GM12878 (cell line): ENCODE results near the gene COX17. TPM values are rescaled to one million over a fixed set of nuclear protein-coding genes. Genes with fewer than 3 reads are reported as not detected.

ENCODE experiments used
- ATAC-seq: fragments of 200-7000 bp; cut with Tn5 transposase; 3 replicates; pipeline ENCODE4 v1.9.1; 2020; ENCODE audit warnings: mild to moderate bottlenecking, moderate library complexity
- BruUV-seq: library from RNA; stranded (reverse); fragments of 400-500 nt; replicated peaks from 2 replicates; lab custom pipeline; 2021; lab: Mats Ljungman, UMichigan
- CTCF ChIA-PET: fragments of 300-600 bp; sonication (Branson Sonifier 250); formaldehyde crosslinking; extraction: SDS; loops from one replicate; lab custom pipeline; 2021; ENCODE audit warnings: inconsistent platforms; lab: Yijun Ruan, JAX
- POLR2A ChIA-PET: fragments of 350-600 bp; formaldehyde crosslinking; extraction: SDS; loops from one replicate; lab custom pipeline; 2021; ENCODE audit warnings: inconsistent platforms; lab: Charles Lee
- RAD21 ChIA-PET: fragments of 300-600 bp; sonication (Branson Sonifier 250); formaldehyde crosslinking; loops from one replicate; lab custom pipeline; 2023; ENCODE audit warnings: antibody characterized with exemption; ENCODE audit not compliant: unreplicated experiment; lab: Charles Lee
- SMC1A ChIA-PET: fragments of 300-600 bp; sonication (Branson Sonifier 250); formaldehyde crosslinking; loops from one replicate; lab custom pipeline; 2023; ENCODE audit not compliant: unreplicated experiment, uncharacterized antibody; lab: Charles Lee
- DNase-seq: peaks from one replicate; pipeline ENCODE4 v3.0.0-alpha.2; 2011; ENCODE audit warnings: low read depth, low spot score
- FAIRE-seq: peaks from 3 replicates; lab custom pipeline; 2011; peaks lifted over from hg19 to GRCh38; lab: Jason Lieb, UNC
- H2AFZ ChIP-seq: 2 replicates; pipeline ENCODE4 v1.6.0; 2011; ENCODE audit warnings: low read depth, low read length, control low read depth; ENCODE audit not compliant: control insufficient read depth
- H3K27ac ChIP-seq: 2 replicates; pipeline ENCODE4 v1.5.1; 2011; ENCODE audit warnings: control low read depth; ENCODE audit not compliant: control insufficient read depth, insufficient read depth
- H3K27me3 ChIP-seq, 2 experiments: replicated peaks in 1 of 2; 2 replicates each; pipeline versions ENCODE4 v1.6.0 to v1.6.1; 2011; ENCODE audit warnings: low read length in 1 of 2; ENCODE audit not compliant: control insufficient read depth in 2 of 2, insufficient read depth in 2 of 2
- H3K36me3 ChIP-seq, 2 experiments: 2 replicates each; pipeline ENCODE4 v1.5.1; 2011; ENCODE audit warnings: low read length in 1 of 2; ENCODE audit not compliant: control insufficient read depth in 2 of 2, insufficient read depth in 2 of 2
- H3K4me1 ChIP-seq: 2 replicates; pipeline ENCODE4 v1.6.1; 2011; ENCODE audit warnings: mild to moderate bottlenecking, low read length, moderate library complexity, mixed read lengths; ENCODE audit not compliant: control insufficient read depth, insufficient read depth
- H3K4me2 ChIP-seq: 2 replicates; pipeline ENCODE4 v1.6.0; 2011; ENCODE audit warnings: control low read depth; ENCODE audit not compliant: control insufficient read depth, insufficient read depth
- H3K4me3 ChIP-seq: fragments of 200-600 bp; sonication (generic); 2 replicates; pipeline ENCODE4 v1.5.1; 2016
- H3K79me2 ChIP-seq: 2 replicates; pipeline ENCODE4 v1.6.0; 2011; ENCODE audit warnings: low read length; ENCODE audit not compliant: control insufficient read depth, insufficient read depth
- H3K9ac ChIP-seq: 2 replicates; pipeline ENCODE4 v1.8.0; 2011; ENCODE audit warnings: low read length, control low read depth, mixed read lengths; ENCODE audit not compliant: control insufficient read depth, insufficient read depth
- H3K9me3 ChIP-seq: replicated peaks from 3 replicates; pipeline ENCODE4 v1.5.1; 2011; ENCODE audit warnings: mild to moderate bottlenecking, low read length; ENCODE audit not compliant: control insufficient read depth, insufficient read depth
- H4K20me1 ChIP-seq: 2 replicates; pipeline ENCODE4 v1.6.0; 2011; ENCODE audit not compliant: control insufficient read depth, insufficient read depth
- CHD2 ChIP-seq: IDR thresholded peaks from 2 replicates; pipeline ENCODE4 v1.6.1; 2011; ENCODE audit warnings: low read depth, low read length, improper control_type of control experiment, borderline replicate concordance
- CREM ChIP-seq: IDR thresholded peaks from 2 replicates; pipeline ENCODE4 v1.6.1; 2014; ENCODE audit warnings: antibody characterized with exemption, low read depth
- GATAD2B ChIP-seq: fragments of 450-650 bp; conservative IDR thresholded peaks from 2 replicates; pipeline ENCODE4 v1.6.1; 2017; ENCODE audit warnings: low read depth, mild to moderate bottlenecking, moderate library complexity
- LARP7 ChIP-seq: fragments of 450-650 bp; IDR thresholded peaks from 2 replicates; pipeline ENCODE4 v1.6.1; 2017; ENCODE audit warnings: mild to moderate bottlenecking
- NFYB ChIP-seq: IDR thresholded peaks from 2 replicates; pipeline ENCODE4 v1.6.1; 2011; ENCODE audit warnings: low read depth, mild to moderate bottlenecking, low read length, improper control_type of control experiment, moderate library complexity; ENCODE audit not compliant: insufficient read depth
- SMARCA5 ChIP-seq: fragments of 450-650 bp; IDR thresholded peaks from 2 replicates; pipeline ENCODE4 v1.6.1; 2017; ENCODE audit warnings: mild to moderate bottlenecking
- SP1 ChIP-seq: IDR thresholded peaks from one replicate; pipeline ENCODE4 v1.6.1; 2011; ENCODE audit warnings: low read depth, low read length
- SPI1 ChIP-seq: IDR thresholded peaks from 2 replicates; pipeline ENCODE4 v1.6.1; 2011; ENCODE audit warnings: low read depth, mild to moderate bottlenecking, low read length, moderate library complexity, borderline replicate concordance; ENCODE audit not compliant: insufficient read depth
- SREBF2 ChIP-seq: IDR thresholded peaks from 2 replicates; pipeline ENCODE4 v1.6.1; 2012; ENCODE audit warnings: mild to moderate bottlenecking, low read length
- SRF ChIP-seq, 2 experiments: IDR thresholded peaks; 2 replicates each; pipeline ENCODE4 v1.6.1; 2011; ENCODE audit warnings: low read depth in 2 of 2, low read length in 2 of 2, mild to moderate bottlenecking in 1 of 2, moderate library complexity in 1 of 2
- SUPT20H ChIP-seq: IDR thresholded peaks from 2 replicates; pipeline ENCODE4 v1.6.1; 2011; ENCODE audit warnings: low read depth, mild to moderate bottlenecking, low read length, moderate library complexity, borderline replicate concordance; ENCODE audit not compliant: control insufficient read depth
- YY1 ChIP-seq: IDR thresholded peaks from 2 replicates; pipeline ENCODE4 v1.6.1; 2011; ENCODE audit warnings: low read depth, mild to moderate bottlenecking, low read length
- WGBS: methylation state at CpG from one replicate; pipeline ENCODE4 v1.1.6; 2016; ENCODE audit warnings: low lambda C conversion rate; ENCODE audit not compliant: insufficient replicate concordance, insufficient coverage; ENCODE audit errors: missing lambda C conversion rate; 5-methylcytosine and 5-hydroxymethylcytosine counted together
- in situ Hi-C: fragments of 300-500 bp; cut with MboI; formaldehyde crosslinking; loops from 9 replicates; pipeline ENCODE4 v1.14.3; 2018; ENCODE audit warnings: mixed read lengths
- intact Hi-C: fragments of 100-400 bp; cut with micrococcal nuclease; formaldehyde crosslinking; loops from one replicate; pipeline ENCODE4 v1.14.2; 2022; ENCODE audit not compliant: unreplicated experiment
- polyA plus RNA-seq, 11 experiments: library from polyadenylated mRNA; depleted of rRNA in 4 of 11; unstranded in 6 of 11; stranded (reverse) in 5 of 11; fragments of >200 nt; fragmentation: Nextera tagmentation in 4 of 11; fragmentation: Illumina TruSeq in 1 of 11; extraction: Ambion mirVana in 4 of 11; extraction: Trizol in 1 of 11; gene quantifications; 1 replicate in 1 of 11; 2 replicates in 10 of 11; pipeline versions ENCODE4 v1.2.1 to v1.2.3, GENCODE V29; 2011 to 2016; ENCODE audit warnings: inconsistent platforms in 2 of 11, missing spikeins in 2 of 11, low read depth in 1 of 11
- total RNA-seq, 4 experiments: library from RNA; depleted of rRNA in 3 of 4; stranded (reverse); fragments of >200 nt in 3 of 4; fragmentation: Illumina TruSeq in 1 of 4; extraction: Trizol in 1 of 4; gene quantifications; 2 replicates each; pipeline versions ENCODE4 v1.2.1 to v1.2.3, GENCODE V29; 2013 to 2021
- TF ChIP-seq, protein P1 (sequence below): fragments of 450-650 bp; IDR thresholded peaks from 2 replicates; pipeline ENCODE4 v1.6.1; 2017; ENCODE audit warnings: borderline replicate concordance
- TF ChIP-seq, protein P2 (sequence below): fragments of 150-350 bp; IDR thresholded peaks from 2 replicates; pipeline ENCODE4 v1.6.1; 2014; ENCODE audit warnings: mild to moderate bottlenecking, low read depth, low read length
- TF ChIP-seq, protein P3 (sequence below): IDR thresholded peaks from 2 replicates; pipeline ENCODE4 v1.6.1; 2012; ENCODE audit warnings: low read depth, low read length, improper control_type of control experiment
- TF ChIP-seq, protein P4 (sequence below): fragments of 450-650 bp; IDR thresholded peaks from 2 replicates; pipeline ENCODE4 v1.6.1; 2018; ENCODE audit warnings: mild to moderate bottlenecking, low read depth, moderate library complexity; ENCODE audit not compliant: partially characterized antibody

The COX17 gene
- total and polyA plus RNA-seq, 10 of the 15 experiments (the other 5 are each of a cell fraction or from before 2014, with no cell fraction given): 111 to 717 (median 243) TPM

DNA sequence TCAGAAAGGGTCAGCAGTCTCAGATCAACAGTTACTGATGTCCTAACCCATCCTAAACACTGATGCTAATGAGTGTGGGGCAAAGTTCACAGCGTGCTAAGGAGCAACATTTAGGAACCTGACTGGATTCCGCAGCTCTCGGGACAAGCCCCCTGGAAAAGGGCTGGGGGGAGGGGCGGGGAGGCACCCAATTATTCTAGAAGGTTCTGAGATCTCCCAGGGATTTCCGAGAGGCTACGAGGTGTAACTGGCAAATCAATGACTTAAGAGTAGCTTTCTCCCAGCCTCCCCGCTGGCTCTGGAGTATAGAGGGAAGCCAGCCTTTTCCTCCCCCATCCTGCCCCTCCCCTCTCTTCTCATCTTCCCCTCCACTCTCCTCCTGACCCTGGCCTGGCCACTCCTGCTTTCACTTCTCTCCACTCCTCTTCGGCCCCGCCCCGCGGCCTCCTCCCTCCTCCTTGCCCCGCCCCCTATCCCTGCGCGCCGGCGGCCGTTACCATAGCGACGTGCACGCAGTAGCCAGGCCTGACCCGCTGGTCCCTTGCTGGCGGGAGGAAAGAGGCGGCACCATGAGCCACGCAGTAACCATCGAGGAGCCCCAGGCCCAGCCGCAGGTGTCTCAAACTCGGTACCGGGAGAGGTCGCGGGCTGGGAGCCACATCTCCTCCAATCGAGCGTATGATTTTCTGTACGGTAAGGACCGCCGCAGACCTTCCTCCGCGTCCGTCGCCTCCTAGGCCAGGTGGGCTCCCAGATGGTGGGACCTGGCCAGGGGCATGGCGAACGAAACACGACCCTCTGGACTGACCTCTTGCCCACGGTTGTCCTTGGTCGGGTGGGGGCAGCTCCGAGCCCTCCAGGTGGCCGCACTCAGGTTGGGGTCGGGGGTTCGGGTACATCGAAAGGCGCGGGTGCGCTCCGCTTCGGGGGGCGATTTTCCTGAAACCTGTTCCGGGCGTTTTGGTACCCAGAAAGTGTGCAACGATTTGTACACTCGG, 25.6 kb upstream of the COX17 start, which contains the start of gene CFAP91:
CFAP91 (plus strand) TSS at position 493 of the 998 bp plus-strand sequence; CDS start at position 570, 77 bp downstream.
- FAIRE-seq: no peak
- intact Hi-C loops (loop anchor here (10.0 kb wide), 1 partner anchor 392 kb away; the partner anchor contains the start of gene GSK3B), in situ Hi-C loops (no loop called here)
- no peaks in the 10 kb centered on the region for H3K27me3 ChIP-seq
- H3K9ac ChIP-seq: no peak within 1 kb of the TSS
- ATAC-seq: peak; percentile 87
- H3K4me3 ChIP-seq: peak within 1 kb of the TSS; percentile 38; the same call in 1 of the 2 replicates
- ChIA-PET RAD21 (no interaction called here), CTCF (no interaction called here), SMC1A (no interaction called here), POLR2A (no interaction called here)
- no peaks in the 10 kb centered on the region for H4K20me1 ChIP-seq
- peaks cover 29% of the 10 kb centered on the region for H3K4me1 ChIP-seq
- DNase-seq: peak; percentile 52
- BruUV-seq: no TSS peak
- H2AFZ ChIP-seq: peak within 1 kb of the TSS; percentile 90
- peak within 1 kb of the TSS; percentile 30; the same call in 1 of the 2 replicates for H3K27ac ChIP-seq
- no peaks in the 10 kb centered on the region; the same call in 1 of the 2 replicates for H3K79me2 ChIP-seq
- peak within 1 kb of the TSS; percentile 77 for H3K4me2 ChIP-seq
- H3K9me3 ChIP-seq: peaks cover 15% of the 10 kb centered on the region
- 24% methylated on average over 56 of the region's 59 CpGs for WGBS
- H3K36me3 ChIP-seq: no peaks in the 10 kb centered on the region
- TF ChIP-seq, protein P1, sequence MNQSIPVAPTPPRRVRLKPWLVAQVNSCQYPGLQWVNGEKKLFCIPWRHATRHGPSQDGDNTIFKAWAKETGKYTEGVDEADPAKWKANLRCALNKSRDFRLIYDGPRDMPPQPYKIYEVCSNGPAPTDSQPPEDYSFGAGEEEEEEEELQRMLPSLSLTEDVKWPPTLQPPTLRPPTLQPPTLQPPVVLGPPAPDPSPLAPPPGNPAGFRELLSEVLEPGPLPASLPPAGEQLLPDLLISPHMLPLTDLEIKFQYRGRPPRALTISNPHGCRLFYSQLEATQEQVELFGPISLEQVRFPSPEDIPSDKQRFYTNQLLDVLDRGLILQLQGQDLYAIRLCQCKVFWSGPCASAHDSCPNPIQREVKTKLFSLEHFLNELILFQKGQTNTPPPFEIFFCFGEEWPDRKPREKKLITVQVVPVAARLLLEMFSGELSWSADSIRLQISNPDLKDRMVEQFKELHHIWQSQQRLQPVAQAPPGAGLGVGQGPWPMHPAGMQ: no peak
- TF ChIP-seq SRF (IDR thresholded peaks at IDR 0.05; ENCODE audit: low read depth in 2 of 2, low read length in 2 of 2) (no peak), SPI1 (peak; percentile 21; the same call in 1 of the 2 replicates), NFYB (no peak), GATAD2B (no peak), SMARCA5 (no peak), SP1 (peak; percentile 41), SUPT20H (no peak), LARP7 (0 out of 2 replicates have a peak, but pooled peaks have one; percentile 42), CREM (no peak), YY1 (0 out of 2 replicates have a peak, but pooled peaks have one; percentile 1), SREBF2 (no peak), CHD2 (peak; percentile 55; the same call in 1 of the 2 replicates)
- TF ChIP-seq, protein P2, sequence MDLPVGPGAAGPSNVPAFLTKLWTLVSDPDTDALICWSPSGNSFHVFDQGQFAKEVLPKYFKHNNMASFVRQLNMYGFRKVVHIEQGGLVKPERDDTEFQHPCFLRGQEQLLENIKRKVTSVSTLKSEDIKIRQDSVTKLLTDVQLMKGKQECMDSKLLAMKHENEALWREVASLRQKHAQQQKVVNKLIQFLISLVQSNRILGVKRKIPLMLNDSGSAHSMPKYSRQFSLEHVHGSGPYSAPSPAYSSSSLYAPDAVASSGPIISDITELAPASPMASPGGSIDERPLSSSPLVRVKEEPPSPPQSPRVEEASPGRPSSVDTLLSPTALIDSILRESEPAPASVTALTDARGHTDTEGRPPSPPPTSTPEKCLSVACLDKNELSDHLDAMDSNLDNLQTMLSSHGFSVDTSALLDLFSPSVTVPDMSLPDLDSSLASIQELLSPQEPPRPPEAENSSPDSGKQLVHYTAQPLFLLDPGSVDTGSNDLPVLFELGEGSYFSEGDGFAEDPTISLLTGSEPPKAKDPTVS: peak; percentile 81
- TF ChIP-seq, protein P3, sequence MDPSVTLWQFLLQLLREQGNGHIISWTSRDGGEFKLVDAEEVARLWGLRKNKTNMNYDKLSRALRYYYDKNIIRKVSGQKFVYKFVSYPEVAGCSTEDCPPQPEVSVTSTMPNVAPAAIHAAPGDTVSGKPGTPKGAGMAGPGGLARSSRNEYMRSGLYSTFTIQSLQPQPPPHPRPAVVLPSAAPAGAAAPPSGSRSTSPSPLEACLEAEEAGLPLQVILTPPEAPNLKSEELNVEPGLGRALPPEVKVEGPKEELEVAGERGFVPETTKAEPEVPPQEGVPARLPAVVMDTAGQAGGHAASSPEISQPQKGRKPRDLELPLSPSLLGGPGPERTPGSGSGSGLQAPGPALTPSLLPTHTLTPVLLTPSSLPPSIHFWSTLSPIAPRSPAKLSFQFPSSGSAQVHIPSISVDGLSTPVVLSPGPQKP: no peak
- TF ChIP-seq, protein P4, sequence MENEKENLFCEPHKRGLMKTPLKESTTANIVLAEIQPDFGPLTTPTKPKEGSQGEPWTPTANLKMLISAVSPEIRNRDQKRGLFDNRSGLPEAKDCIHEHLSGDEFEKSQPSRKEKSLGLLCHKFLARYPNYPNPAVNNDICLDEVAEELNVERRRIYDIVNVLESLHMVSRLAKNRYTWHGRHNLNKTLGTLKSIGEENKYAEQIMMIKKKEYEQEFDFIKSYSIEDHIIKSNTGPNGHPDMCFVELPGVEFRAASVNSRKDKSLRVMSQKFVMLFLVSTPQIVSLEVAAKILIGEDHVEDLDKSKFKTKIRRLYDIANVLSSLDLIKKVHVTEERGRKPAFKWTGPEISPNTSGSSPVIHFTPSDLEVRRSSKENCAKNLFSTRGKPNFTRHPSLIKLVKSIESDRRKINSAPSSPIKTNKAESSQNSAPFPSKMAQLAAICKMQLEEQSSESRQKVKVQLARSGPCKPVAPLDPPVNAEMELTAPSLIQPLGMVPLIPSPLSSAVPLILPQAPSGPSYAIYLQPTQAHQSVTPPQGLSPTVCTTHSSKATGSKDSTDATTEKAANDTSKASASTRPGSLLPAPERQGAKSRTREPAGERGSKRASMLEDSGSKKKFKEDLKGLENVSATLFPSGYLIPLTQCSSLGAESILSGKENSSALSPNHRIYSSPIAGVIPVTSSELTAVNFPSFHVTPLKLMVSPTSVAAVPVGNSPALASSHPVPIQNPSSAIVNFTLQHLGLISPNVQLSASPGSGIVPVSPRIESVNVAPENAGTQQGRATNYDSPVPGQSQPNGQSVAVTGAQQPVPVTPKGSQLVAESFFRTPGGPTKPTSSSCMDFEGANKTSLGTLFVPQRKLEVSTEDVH: no peak
